Left hindlimb (tissue), 1 donor: ENCODE measurements around the gene RILPL1.
"Not testable (repeated sequence)": the region's sequence is repeated elsewhere in the genome, so short reads cannot be mapped to it uniquely, and the experiment has no call there.

ENCODE experiments used
- DNase-seq: peaks from one replicate; pipeline ENCODE4 v3.0.0-alpha.2; 2018

RILPL1 gene

DNA sequence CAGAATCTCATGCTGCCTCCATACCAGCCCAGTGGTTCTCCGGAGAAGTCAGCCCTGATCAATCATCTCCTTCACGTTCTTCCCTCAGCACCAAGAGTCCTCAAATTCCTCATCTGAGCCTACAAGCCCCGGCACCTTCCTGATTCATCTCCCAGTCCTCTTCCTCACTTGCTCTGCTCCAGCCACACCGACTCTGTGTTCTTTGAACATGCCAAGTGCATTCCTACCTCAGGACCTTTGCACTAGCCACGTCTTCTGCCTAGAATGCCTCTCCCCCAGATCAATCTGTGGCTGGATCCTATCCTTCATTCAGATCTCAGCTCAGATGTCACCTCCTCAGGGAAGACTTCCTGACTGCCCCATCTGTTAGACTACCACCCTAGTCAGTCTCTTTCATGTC is 4.7 kb downstream of the RILPL1 start:
- no peak for DNase-seq

DNA sequence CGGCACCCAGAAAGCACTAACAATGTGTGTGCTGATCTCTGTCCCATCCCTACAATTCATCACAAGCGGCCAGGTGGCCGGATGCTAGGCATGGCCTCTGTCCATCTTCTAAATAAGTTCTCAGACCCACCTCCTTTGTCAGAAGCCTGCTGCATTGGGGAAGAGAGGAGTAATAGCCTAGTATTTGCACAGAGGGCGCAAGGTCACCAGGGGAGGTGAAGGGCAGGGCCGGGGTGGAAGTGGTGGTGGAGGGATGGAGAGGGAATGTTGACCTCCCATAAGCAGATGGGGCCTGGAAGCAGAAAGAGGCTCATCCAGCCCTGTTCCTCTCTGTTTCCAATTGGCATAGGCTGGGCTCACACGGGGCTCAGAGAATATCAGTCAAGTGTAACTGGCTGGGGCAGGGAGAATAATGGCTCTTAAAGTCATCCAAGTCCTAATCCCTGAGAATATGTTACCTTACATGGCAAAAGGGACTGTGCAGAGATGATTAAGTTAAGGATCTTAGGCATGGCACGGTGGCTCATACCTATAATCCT is 6.9 kb downstream of the RILPL1 start:
- DNase-seq, result no peak

DNA sequence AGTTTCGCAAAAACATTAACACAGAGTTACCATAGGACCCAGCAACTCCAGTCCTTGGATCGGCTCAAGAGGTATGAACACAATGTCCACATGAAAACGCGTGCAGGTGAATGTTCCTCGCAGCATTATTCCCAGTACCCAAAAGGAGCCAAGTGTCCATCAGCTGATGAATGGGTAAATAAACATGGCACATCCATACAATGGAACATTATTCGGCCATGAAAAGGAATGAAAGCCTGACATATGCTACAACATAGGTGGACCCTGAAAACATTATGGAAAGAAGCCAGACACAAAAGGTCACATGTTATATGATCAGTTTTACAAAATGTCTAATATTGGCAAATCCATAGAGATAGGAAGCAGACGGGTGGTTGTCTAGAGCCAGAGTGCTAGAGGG is 9.1 kb downstream of the RILPL1 start:
- no peak for DNase-seq

DNA sequence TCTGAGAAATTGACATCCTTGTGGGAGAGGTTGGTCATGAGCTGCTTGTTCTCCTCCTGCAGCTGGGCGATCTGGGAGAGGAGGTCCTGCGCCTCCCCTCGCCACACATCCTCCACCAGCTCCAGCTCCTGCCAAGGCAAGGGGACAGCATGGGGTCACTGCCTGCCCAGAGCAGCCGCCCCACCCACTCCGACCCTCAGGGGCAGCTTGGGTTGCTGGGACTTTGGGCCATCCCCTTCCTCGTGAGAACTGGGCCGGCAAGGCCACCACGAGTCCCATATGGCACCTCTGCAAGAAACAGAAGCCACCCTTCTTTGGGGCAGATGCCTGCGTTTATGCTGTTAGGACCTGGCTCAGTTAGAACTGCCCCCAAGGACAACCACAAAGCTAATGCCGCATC is 10.0 kb downstream of the RILPL1 start:
- no peak for DNase-seq

DNA sequence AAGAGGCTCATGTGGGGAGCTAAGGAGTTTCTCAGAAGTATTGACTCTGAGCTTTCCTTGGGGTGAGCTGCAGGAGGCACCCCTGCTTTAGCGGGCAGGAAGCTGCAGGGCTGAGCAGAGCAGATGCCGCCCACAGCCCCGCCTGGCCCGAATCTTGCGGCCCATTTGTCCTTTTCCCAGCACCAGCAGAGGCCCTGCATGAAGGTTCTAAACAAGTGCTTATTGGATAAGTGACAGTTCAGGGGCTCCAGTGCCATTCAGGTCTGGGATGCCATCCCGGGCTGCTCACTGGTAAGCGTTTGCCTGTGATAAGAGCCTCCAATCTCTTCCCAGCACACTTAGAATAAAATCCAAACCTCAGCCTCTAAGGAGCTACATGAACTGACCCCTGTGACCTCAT is 11.4 kb downstream of the RILPL1 start:
- DNase-seq, result no peak

GRCh38 chr12:123520567-123521474 is 12.7 kb downstream of the RILPL1 start:
- DNase-seq, result no peak

DNA sequence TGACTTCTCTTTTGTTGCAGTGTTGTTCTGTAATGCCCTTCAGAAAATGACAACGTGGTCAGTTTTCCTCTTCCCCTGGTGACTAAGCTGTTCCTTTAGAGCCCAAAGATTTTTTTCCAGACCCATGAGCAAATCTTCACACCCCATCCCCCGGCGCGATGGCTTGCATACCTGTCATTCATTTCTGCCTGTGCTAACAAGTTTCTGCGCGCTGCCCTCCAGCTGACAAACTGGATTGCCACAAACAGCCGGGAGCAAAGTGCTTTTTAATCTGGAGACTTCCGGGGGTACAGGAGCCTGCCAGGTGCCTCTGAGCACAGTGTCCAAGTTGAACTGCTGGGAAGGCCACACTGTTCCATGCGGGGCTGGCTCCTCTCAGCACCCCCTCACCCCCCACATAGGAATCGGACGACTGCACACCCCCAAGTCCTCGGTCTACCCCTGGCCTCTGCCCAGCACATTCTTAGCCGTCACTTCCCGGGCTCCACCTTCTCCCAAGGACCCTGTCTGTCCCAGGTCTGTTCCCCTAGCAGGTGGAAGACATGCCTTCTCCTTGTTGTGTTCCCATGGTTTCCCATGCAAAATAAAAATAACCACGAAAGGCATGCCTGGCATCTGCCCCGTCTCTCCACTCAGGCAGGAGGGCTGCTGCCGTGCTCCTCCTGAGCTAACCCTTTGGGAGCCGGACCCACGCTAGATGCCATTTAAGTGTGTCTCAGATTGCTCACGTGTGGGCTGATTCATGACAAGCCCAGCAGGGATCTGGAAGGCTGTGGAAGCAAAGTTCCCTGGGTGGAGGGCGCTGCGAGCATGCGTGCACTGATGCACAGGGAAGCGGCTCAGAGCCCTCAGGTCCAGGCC is 14.1 kb downstream of the RILPL1 start:
- no peak for DNase-seq

DNA sequence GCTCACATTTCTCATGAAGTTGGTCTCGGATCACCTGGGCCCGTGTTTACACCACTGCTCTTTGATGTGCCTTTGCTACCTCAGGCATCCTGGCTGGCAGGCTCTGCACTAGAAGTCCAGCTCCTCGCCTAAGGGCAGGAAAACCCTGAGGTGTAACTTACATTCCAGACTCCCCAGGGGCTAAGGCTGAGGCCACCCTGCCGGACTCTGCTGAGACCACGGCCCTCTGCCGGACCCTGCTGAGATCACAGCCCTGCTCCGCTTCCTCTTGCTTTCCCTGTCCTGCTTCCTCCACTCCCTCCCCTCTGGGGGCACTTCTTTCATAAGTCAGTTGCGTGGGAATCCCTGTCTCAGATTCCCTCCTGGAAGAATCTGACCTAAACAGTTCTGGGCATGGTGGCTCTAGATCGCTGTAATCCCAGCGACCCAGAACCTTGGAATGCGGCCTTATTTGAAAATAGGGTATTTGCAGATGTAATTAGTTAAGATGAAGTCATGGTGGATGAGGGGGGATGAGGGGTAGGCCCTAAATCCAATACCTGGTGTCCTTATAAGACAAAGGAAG is 17.2 kb downstream of the RILPL1 start:
- DNase-seq, result no peak

GRCh38 chr12:123514582-123515221 is 18.8 kb downstream of the RILPL1 start:
- DNase-seq, result not testable (repeated sequence)

DNA sequence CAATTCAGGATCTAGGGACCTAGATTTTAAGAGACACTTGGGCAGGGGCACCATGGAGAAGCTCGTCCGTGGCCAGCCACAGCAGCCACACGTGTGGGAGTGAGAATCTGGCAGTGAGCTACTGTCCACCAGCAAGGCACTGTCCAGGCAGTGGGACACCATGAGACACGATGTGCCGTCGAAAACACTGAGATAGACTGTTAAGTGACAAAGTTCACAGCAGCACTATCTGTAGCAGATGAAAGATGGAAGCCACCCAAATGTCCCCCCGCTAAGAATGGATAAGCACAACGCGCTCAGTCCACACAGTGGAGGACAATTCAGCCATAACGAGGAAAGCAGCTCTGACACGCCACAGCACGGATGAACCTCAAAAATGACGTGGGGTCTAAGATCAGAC is 19.7 kb downstream of the RILPL1 start:
- DNase-seq, result no peak

DNA sequence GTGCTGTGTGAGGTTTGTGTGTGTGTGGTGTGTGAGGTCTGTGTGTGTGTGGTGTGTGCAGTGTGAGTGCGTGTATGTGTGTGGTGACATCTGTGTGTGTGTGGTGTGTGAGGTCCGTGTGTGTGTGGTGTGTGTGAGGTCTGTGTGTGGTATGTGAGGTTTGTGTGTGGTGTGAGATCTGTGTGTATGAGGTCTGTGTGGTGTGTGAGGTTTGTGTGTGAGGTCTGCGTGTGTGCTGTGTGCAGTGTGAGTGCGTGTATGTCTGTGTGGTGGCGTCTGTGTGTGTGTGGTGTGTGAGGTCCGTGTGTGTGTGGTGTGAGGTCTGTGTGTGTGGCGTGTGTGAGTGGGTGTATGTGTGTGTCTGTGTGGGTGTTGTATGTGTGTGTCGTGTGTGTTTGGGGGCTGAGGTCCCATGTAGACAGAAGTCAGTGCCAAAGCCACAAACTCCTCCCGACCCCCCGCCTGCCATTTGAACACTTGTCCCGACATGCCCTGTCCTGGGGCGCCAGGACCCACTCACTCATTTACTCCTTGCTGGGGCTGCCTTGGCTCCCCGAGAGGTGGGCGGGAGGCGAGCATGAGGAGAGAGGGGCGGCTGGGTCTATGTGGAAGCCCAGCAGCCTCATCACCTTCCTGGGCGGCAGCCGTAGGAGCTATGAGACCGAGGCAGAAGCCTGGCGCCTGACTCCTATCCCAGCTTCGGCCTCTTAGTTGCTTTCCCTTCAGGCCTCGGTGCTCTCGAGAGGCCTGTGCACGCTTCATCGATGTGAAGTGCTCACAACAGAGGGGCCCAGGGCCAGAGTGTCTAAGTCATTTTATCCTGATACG is 20.5 kb downstream of the RILPL1 start:
- DNase-seq, result no peak

- DNase-seq, result no peak
Measured at GRCh38 chr12:123506843-123507236, 26.7 kb downstream of the RILPL1 start.

DNA sequence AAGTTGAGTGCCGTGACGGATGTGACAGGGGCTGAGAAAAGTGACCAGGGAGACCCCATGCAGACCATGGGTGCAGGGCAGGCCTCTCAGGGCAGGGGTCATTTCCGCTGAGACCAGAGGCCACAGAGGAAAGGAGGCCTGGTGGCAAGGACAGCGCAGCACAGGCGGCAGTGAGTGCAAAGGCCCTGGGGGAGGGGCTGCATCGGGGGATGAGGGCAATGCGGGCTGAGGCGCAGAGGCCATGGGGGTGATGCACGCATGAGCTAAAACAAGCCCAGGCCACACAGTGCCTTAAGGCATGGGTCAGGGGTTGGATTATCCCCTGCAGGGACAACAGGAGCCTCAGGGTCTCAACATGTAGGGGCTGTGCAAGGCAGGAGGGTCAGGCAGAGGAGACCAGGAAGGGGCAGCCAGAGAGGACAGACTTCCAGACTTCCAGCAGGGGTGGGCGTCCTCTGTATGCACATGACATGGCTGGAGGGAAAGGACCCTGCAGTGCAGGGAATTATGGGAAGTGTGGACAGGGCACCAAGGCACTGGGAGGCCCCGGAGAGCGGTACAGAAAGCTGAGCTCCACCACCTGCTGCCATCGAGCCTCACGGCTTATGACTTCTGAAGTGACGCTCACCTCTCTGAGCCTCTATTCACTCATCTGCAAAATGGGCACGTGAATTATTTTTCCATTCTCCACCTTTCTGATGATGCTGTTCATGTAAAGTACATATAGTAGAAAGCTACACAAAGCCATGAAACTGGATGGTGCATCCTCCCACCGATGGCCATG is 27.3 kb downstream of the RILPL1 start:
- DNase-seq, result no peak

GRCh38 chr12:123502163-123502704 is 31.3 kb downstream of the RILPL1 start:
- DNase-seq, result no peak

DNA sequence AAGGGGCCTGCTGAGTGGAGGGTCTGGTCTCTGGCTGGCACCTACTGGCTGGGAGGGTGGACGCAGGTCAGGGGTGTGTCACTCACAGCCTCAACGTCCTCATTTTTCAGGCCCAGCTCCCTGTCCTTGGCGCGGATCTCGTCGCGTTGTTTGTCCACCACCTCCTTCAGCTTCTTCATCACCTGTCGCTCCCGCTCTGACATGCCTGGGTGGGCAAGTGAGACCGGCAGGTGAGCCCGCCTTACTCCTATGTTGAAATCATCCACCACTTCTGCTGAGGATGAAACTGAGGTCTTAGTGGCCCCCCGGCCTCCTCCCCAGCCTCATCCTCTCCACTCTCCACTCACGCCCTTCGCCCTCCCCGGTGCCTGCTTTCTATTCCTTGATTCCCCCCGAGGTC is 34.2 kb downstream of the RILPL1 start:
- no peak for DNase-seq

GRCh38 chr12:123498126-123498825 is 35.2 kb downstream of the RILPL1 start:
- no peak for DNase-seq

GRCh38 chr12:123497065-123497464 is 36.5 kb downstream of the RILPL1 start:
- DNase-seq, result no peak

DNA sequence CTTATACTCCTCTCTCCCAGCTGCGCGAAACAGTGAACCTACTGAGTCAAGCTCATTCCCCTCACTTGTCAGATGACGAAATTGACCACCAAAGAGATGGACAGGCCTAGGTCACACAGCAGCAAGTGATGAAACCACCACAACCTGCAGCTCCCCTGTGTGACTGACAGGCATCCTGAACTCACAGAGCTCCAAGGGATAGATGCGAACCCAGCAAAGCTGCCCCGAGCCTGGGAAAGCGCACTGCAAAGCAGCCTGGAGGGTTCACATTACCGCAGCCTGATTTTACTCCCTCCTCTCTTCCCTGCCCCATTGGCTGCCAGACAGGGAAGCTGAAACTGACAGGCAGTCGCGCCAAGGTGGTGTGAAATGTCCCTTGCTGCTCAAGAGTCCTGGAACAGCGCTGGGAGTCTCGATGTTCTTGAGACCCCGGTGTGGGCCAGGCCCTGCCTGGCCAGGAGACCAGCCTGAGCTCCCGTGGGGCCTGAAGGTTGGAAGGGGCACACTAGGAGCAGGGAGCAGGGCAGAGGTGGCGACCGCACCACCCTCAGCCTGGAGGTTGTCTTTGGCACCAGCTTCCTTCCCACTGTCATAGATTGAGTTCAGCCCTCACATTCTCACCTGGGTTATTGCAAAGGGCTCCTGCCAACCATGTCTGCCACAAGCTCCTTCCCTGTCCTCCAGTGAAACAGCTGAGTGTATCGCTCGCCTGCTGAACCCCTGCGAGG is 39.2 kb downstream of the RILPL1 start:
- no peak for DNase-seq

- DNase-seq, result not testable (repeated sequence)
Measured at GRCh38 chr12:123492339-123493039, 41.0 kb downstream of the RILPL1 start.
